BLaER1 (cell line): ENCODE measurements around the gene CKMT2.
"Not testable (repeated sequence)": the region's sequence is repeated elsewhere in the genome, so short reads cannot be mapped to it uniquely, and the experiment has no call there.

Source experiments
- H3K27ac ChIP-seq: shearing (Covaris generic); formaldehyde crosslinking; 2 replicates; pipeline ENCODE4 v1.8.1; 2022
- H3K27me3 ChIP-seq: shearing (Covaris generic); formaldehyde crosslinking; 2 replicates; pipeline ENCODE4 v1.8.1; 2022
- H3K36me3 ChIP-seq: shearing (Covaris generic); formaldehyde crosslinking; 2 replicates; pipeline ENCODE4 v1.8.1; 2022
- H3K4me1 ChIP-seq: shearing (Covaris generic); formaldehyde crosslinking; 2 replicates; pipeline ENCODE4 v1.8.1; 2022
- H3K4me2 ChIP-seq: shearing (Covaris generic); formaldehyde crosslinking; 2 replicates; pipeline ENCODE4 v1.8.1; 2022
- H3K4me3 ChIP-seq: shearing (Covaris generic); formaldehyde crosslinking; 2 replicates; pipeline ENCODE4 v1.8.1; 2022
- H3K9ac ChIP-seq: shearing (Covaris generic); formaldehyde crosslinking; 2 replicates; pipeline ENCODE4 v1.8.1; 2022
- H3K9me3 ChIP-seq: shearing (Covaris generic); formaldehyde crosslinking; 2 replicates; pipeline ENCODE4 v1.8.1; 2022
- H4K20me1 ChIP-seq: shearing (Covaris generic); formaldehyde crosslinking; 2 replicates; pipeline ENCODE4 v1.8.1; 2022
- Cebpa-rat ChIP-seq: shearing (Covaris generic); IDR thresholded peaks from 2 replicates; pipeline ENCODE4 v1.8.1; 2022

CKMT2 gene

GRCh38 chr5:81245871-81246235, 12.7 kb downstream of the CKMT2 start:
- Histone ChIP-seq H3K9me3 (no peaks in the 10 kb centered on the region), H3K36me3 (peaks cover 7% of the 10 kb centered on the region; the same call in 1 of the 2 replicates), H4K20me1 (no peaks in the 10 kb centered on the region), H3K27me3 (no peaks in the 10 kb centered on the region), H3K4me3 (no peak overlapping the region), H3K4me1 (peaks cover 7% of the 10 kb centered on the region; the same call in 1 of the 2 replicates), H3K27ac (no peak overlapping the region), H3K9ac (no peak overlapping the region), H3K4me2 (no peak overlapping the region)
- no peak for TF ChIP-seq Cebpa-rat

- no peak overlapping the region for H3K27ac ChIP-seq
- no peak for TF ChIP-seq Cebpa-rat
- H3K9me3 ChIP-seq = no peaks in the 10 kb centered on the region
- H3K4me3 ChIP-seq = no peak overlapping the region
- H3K9ac ChIP-seq = no peak overlapping the region
- no peaks in the 10 kb centered on the region for H4K20me1 ChIP-seq
- H3K36me3 ChIP-seq = peaks cover 7% of the 10 kb centered on the region; the same call in 1 of the 2 replicates
- H3K4me1 ChIP-seq = peaks cover 7% of the 10 kb centered on the region; the same call in 1 of the 2 replicates
- H3K27me3 ChIP-seq = no peaks in the 10 kb centered on the region
- H3K4me2 ChIP-seq = no peak overlapping the region
Observed at GRCh38 chr5:81246697-81247096, 13.6 kb downstream of the CKMT2 start.

GRCh38 chr5:81247441-81247972, 14.4 kb downstream of the CKMT2 start:
- H3K27me3 ChIP-seq = no peaks in the 10 kb centered on the region
- H3K9me3 ChIP-seq = no peaks in the 10 kb centered on the region
- H3K4me2 ChIP-seq = no peak overlapping the region
- no peaks in the 10 kb centered on the region for H4K20me1 ChIP-seq
- H3K36me3 ChIP-seq = peaks cover 7% of the 10 kb centered on the region; the same call in 1 of the 2 replicates
- no peak overlapping the region for H3K27ac ChIP-seq
- H3K9ac ChIP-seq = no peak overlapping the region
- no peak for TF ChIP-seq Cebpa-rat
- H3K4me3 ChIP-seq = no peak overlapping the region
- H3K4me1 ChIP-seq = peaks cover 7% of the 10 kb centered on the region; the same call in 1 of the 2 replicates

- H3K4me1 ChIP-seq = no peaks in the 10 kb centered on the region
- H3K4me2 ChIP-seq = no peak overlapping the region
- H3K27me3 ChIP-seq = no peaks in the 10 kb centered on the region
- H3K9ac ChIP-seq = no peak overlapping the region
- H3K27ac ChIP-seq = no peak overlapping the region
- TF ChIP-seq Cebpa-rat = no peak
- no peaks in the 10 kb centered on the region for H3K9me3 ChIP-seq
- H3K4me3 ChIP-seq = no peak overlapping the region
- peaks cover 14% of the 10 kb centered on the region; the same call in 1 of the 2 replicates for H3K36me3 ChIP-seq
- H4K20me1 ChIP-seq = no peaks in the 10 kb centered on the region
Observed at GRCh38 chr5:81249240-81249639, 16.1 kb downstream of the CKMT2 start.

GRCh38 chr5:81250004-81250403, 16.9 kb downstream of the CKMT2 start:
- Histone ChIP-seq H3K4me3 (no peak overlapping the region), H3K4me1 (no peaks in the 10 kb centered on the region), H4K20me1 (no peaks in the 10 kb centered on the region), H3K36me3 (peaks cover 18% of the 10 kb centered on the region), H3K4me2 (no peak overlapping the region), H3K9me3 (no peaks in the 10 kb centered on the region), H3K27ac (no peak overlapping the region), H3K9ac (no peak overlapping the region), H3K27me3 (no peaks in the 10 kb centered on the region)
- TF ChIP-seq Cebpa-rat = no peak

GRCh38 chr5:81251922-81252321, 18.8 kb downstream of the CKMT2 start:
- TF ChIP-seq Cebpa-rat = no peak

GRCh38 chr5:81252904-81253303, 19.8 kb downstream of the CKMT2 start:
- H3K27ac ChIP-seq = no peak overlapping the region
- H3K4me2 ChIP-seq = no peak overlapping the region
- TF ChIP-seq Cebpa-rat = no peak
- no peaks in the 10 kb centered on the region for H4K20me1 ChIP-seq
- no peaks in the 10 kb centered on the region for H3K9me3 ChIP-seq
- H3K9ac ChIP-seq = no peak overlapping the region
- H3K36me3 ChIP-seq = peaks cover 21% of the 10 kb centered on the region
- H3K4me3 ChIP-seq = no peak overlapping the region
- no peaks in the 10 kb centered on the region for H3K27me3 ChIP-seq
- no peaks in the 10 kb centered on the region for H3K4me1 ChIP-seq

More at GRCh38 chr5:81251922-81252321, 18.8 kb downstream of the CKMT2 start:
- Histone ChIP-seq H3K4me1 (no peaks in the 10 kb centered on the region), H3K9ac (no peak overlapping the region), H3K27ac (no peak overlapping the region), H4K20me1 (no peaks in the 10 kb centered on the region), H3K36me3 (peaks cover 21% of the 10 kb centered on the region), H3K9me3 (no peaks in the 10 kb centered on the region), H3K4me3 (no peak overlapping the region), H3K27me3 (no peaks in the 10 kb centered on the region), H3K4me2 (no peak overlapping the region)

GRCh38 chr5:81253875-81254274, 20.8 kb downstream of the CKMT2 start:
- peaks cover 27% of the 10 kb centered on the region for H3K36me3 ChIP-seq
- no peak overlapping the region for H3K9ac ChIP-seq
- TF ChIP-seq Cebpa-rat = no peak

GRCh38 chr5:81254886-81255559, 21.9 kb downstream of the CKMT2 start:
- Histone ChIP-seq H3K27ac (no peak overlapping the region), H3K4me3 (no peak overlapping the region), H3K4me2 (no peak overlapping the region), H3K36me3 (peaks cover 30% of the 10 kb centered on the region), H4K20me1 (no peaks in the 10 kb centered on the region), H3K4me1 (no peaks in the 10 kb centered on the region), H3K27me3 (no peaks in the 10 kb centered on the region), H3K9ac (no peak overlapping the region), H3K9me3 (peaks cover 12% of the 10 kb centered on the region)
- TF ChIP-seq Cebpa-rat = no peak

More at GRCh38 chr5:81253875-81254274, 20.8 kb downstream of the CKMT2 start:
- H3K27me3 ChIP-seq = no peaks in the 10 kb centered on the region
- H3K27ac ChIP-seq = no peak overlapping the region
- H3K9me3 ChIP-seq = 0 out of 2 replicates have a peak, but pooled peaks cover under 1% of the 10 kb centered on the region
- no peak overlapping the region for H3K4me2 ChIP-seq
- no peak overlapping the region for H3K4me3 ChIP-seq
- H4K20me1 ChIP-seq = no peaks in the 10 kb centered on the region
- no peaks in the 10 kb centered on the region for H3K4me1 ChIP-seq

- no peak for TF ChIP-seq Cebpa-rat
- H3K4me2 ChIP-seq = no peak overlapping the region
- H3K27me3 ChIP-seq = no peaks in the 10 kb centered on the region
- no peak overlapping the region for H3K4me3 ChIP-seq
- no peaks in the 10 kb centered on the region for H3K4me1 ChIP-seq
- no peak overlapping the region for H3K27ac ChIP-seq
- peaks cover 25% of the 10 kb centered on the region; the same call in 1 of the 2 replicates for H3K36me3 ChIP-seq
- no peak overlapping the region for H3K9ac ChIP-seq
- H3K9me3 ChIP-seq = peaks cover 23% of the 10 kb centered on the region
- H4K20me1 ChIP-seq = no peaks in the 10 kb centered on the region
Observed at GRCh38 chr5:81256766-81257165, 23.6 kb downstream of the CKMT2 start.

- not testable (repeated sequence) for H3K4me1 ChIP-seq, H3K9ac ChIP-seq, H3K4me2 ChIP-seq, H4K20me1 ChIP-seq, H3K27me3 ChIP-seq, H3K4me3 ChIP-seq, H3K27ac ChIP-seq
- Histone ChIP-seq H3K36me3 (peaks cover 13% of the 10 kb centered on the region; the same call in 1 of the 2 replicates), H3K9me3 (peaks cover 26% of the 10 kb centered on the region)
Observed at GRCh38 chr5:81262796-81263195, 29.7 kb downstream of the CKMT2 start.
